Measurements from ENCODE around the gene OCA2.

Gene OCA2

DNA sequence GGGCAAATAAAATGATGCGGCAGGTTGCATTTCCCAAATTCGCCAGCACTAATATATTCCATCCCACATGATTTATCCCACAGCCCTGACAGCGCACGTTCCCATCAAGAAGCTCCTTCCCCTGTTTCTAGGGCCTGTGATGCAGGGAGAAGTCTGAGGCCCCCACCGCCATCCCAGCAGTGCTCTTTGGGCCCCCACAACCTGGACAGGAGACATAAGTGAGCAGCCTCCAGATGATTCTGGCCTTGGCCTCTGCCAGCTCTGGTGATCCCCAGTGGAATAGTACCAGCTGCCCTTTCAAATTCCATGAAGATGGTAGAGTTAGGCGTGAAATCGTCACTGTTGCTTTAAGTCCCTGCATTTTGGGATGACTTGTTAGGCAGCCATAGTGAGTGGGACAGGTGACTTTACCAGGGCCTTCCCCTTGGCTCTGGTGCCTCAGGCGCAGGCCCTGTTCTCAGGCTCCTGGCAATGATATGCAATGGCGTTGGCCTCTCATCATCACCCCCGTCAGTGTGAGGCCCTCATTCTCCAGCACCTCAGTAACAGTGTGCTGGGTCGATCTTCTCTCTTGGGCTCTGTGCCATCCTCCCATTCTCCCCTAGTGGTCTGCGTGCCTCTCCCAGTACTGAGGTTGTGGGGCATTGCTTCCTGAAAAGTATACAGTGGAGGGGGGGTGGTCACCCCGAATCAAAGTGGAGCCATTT is 263.7 kb downstream of the OCA2 start:
- no peak for DNase-seq

DNA sequence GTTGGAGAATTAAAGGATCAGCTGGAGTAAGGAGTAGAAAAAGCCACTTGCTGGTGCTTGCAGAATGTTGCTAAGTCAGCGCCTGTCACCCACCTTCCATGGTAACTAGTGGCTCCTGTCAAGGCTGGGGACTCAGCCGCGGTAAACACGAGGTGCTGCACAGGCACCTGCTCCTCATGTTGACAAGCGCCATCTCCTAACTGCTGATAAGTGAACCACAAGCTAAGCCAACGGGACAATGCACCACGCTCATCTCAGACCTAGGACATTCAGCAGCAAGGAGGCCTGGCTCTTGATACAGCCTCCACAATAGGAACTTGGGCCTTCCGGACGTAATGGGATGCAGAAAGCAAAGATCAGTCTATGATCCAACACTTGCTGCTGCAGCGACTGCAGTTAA is 264.4 kb downstream of the OCA2 start:
- DNase-seq = no peak

DNA sequence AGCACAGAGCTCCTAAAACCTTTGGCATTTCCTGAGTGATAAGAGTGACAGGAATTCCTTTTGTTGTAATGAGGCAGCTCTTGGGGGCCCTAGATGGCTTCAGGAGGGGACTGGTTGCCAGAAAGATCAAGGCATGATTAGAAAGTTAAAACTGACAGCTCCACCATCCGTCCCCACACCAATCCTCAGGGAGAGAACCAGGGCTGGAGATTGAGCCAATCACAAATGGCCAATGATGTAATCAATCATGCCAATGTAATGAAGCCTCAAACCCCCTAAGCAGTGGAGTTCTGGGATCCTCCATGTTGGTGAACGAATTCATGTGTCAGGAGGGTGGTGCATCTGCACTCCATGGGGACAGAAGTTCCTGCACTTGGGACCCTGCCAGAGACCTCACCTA is 265.1 kb downstream of the OCA2 start:
- no peak for DNase-seq

DNA sequence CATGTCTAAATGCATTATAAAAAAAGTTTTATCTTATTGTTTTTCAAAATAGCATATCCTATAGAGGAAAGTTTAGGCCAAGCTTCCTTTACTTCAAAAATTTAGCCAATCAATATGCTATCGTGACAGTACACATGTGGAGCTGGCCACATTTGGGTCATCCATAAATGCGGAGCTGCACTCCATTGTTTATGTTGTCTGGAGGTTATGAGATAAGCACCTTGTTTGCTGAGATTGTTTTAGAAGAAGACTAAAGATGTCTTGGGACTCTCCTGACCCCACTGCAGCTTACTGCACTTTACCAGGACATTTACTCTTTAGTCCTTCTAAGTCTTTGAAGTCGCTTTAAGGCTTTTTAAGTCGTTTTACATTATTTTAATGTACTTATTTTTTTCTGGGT is 265.9 kb downstream of the OCA2 start:
- no peak for DNase-seq

DNA sequence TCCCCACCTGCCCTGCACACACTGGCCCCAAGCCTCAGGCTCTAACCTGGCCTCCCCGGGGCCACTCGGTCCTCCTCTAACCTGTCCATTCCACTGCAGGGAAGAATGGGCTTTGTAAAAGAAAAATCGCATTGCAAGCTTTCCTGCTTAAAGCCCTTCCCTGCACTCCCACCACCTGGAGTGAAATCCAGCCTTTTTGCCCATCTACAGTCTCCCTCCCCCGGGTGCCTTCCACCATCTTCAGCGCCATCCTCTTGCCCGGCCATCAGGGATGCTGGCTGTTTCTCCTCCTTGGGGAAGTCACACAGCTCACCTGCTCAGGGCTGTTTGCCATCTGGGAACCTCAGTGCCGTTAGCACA is 266.9 kb downstream of the OCA2 start:
- DNase-seq = no peak

DNA sequence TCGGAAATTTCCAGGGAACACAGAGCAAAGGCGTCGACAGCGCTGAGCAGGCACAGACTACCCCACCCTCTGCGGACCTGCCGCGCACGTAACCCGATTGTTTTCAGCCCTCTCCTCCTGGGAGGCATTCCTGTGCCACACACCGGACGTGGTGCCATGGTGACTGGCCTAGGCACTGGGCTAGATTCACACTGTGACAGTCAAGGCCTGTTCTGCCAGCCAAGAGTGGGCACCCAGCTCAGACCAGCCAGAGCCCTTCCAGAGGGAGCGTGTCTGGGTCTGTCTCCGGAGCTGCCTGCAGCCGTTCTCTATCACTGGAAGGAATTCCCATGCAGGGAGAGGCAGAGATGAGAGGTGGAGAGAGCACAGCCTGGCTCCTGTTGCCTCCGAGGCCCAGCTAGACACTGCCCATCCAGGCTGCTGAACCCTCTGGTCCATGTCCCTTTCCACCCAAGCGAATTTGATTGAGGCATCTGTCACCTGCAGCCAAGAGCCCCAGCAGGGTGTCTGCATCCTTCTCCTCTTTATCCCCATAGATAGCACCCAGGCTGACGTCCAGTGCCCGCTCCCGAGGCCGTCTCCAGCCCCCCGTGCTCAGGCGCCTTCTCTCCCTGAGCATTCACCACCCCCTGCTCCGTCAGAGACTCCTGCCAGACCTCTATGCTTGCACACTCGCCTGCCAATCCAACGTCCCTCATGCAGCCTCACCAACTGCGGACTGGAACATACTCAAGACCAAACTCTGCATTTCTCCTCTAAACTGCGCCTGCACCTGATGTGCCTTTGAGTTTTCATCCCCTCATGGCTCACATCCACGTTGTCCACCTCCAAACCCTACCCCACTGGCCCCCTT is 267.5 kb downstream of the OCA2 start:
- no peak for DNase-seq

DNA sequence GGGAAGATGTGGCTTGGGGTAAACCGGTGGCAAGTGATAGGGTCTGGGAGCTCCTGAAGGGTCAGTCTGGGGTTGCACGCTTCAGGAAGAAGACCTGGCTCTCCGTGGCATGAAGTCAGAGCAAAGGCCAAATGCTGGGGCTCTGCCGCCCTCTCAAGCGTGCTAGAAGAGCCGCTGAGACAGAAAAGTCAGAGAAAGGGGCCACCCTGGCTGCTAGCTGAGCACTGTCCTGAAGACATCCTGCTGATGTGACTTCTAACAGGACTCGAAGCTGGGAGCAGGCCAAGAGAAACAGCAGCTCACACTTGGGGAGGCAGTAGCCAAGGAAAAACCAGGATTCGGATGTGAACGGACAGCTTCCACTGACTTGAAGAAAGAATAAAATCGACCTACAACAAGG is 270.4 kb downstream of the OCA2 start:
- no peak for DNase-seq

DNA sequence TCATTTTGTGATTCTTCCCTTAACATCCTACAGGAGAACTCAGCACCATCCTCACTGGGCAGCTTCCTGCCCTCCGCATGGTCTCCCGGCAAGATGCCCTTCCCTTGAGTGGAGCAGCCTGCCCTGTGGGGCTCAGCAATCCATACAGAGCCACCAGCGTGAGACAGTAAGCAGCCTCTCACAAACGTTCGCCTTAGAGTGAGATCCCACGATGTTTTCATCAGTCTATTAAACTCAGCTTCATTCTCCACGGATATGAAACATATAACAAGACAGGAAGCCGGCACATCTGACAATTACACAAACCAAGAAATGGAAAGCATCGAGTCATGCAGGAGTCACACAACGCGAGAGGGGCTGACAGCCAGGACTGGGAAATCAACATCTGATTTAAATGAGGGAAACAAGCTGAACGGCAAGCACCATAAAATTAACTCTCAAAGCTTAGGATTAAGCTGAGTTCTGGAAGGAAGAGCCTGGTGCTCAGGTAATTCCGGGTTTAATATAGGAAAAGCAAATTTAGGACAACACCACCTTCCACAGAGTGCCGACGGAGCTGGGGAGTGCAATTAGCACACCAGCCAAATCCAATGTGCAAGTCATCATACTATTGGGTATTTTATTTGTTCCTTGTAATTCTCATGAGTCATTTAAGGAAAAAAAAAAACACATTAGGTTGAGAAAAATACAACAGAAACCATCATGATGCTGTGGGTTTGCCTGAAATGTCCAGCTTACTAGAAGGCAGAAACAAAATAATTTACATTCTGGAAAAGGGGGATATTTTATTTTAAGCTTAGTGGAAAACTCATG is 272.0 kb downstream of the OCA2 start:
- DNase-seq = peak; percentile 43

DNA sequence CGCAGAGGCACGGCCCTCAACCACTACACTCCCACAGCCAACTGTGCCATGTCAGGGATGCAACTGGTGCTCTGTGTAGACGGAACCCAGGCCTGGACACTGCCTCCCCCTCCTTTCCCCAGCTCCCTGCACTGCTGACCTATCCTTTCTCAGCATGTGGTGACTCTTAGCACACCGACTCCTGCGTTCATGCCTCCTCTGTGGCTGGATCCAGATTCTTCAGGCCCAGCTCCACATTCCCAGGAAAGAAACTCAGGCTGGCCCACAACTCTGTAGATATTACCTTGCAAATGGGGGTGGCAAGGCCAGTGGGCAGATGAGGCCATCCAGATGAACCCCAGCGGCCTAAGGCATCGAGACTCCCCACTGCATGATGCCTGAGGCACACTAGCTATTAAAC is 272.7 kb downstream of the OCA2 start:
- no peak for DNase-seq

DNA sequence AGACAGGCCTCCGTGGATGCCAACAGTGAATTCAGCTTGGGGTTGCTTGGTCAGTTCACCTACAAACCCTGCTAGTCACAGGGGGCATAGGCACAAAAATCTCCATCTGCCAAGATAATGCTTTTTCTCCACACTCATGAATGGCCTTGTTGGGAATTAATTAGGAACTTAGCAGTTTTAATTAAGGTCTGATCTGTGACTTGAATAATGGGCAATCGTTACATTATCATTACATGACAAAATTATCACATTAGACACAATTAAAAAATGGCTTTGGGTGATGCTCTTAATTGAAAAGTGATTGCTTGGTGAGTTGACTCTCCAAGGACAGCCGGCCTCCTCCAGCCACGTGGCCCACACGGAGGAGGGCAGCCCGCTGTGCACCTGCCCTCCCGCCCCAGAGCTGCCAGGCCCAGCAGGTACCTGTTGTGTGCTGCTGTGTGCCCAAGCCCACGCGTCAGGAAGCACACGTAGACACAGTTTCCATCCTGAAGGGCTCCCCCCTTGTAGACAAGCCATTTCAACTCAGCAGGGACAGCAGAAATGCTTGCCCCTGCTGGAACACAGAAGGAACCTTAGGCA is 274.2 kb downstream of the OCA2 start:
- no peak for DNase-seq

DNA sequence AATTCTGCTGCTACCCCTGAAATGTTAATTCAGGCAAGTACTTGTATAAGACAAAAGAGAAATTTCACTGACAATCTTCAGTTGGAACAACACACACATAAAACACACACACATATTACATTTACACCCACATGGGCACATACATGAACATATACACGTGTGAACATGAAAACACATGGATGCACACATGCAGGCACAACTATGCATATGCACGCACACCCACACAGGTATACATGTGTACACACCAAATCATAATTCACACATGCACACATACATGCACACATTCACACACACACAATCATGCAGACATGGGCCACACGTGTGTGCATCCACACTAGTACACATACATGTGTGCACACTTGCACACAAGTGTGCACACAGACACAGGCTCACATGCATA is 277.8 kb downstream of the OCA2 start:
- no peak for DNase-seq

DNA sequence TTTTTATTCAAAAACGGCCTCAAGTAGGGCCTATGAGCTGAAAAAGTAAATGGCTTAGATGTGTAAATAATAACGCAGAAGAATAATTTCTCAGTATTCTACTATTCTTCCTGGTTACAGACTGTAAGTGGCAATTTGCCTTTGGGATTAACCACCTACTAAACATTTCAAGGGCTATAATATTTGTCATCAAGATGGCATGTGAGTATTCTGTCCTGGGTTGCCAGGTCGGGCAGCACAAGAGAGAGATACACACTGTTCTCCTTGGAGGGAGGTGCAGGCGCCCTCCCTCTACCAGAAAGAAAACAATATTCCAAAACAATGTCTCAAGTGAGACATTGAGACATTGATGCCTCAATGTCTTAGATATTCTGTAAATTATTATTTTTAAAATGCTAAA is 278.4 kb downstream of the OCA2 start:
- no peak for DNase-seq

DNA sequence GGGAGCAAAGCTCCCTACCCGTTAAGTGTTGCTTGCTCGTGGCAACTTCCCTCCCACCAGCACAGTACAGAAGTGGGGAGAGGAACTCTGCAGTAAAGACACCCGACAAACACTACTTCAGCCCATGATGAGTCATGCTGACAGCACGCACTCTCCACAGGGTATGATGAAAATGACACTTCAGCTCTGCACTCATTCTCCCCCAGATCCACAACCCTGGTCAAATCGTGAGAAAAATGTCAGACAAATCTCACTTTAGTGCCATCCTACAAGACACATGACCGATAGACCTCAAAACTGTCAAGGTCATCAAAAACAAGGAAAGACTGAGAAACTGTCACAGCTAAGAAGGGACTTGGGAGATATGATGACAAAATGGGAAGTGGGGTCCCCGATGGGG is 278.9 kb downstream of the OCA2 start:
- no peak for DNase-seq

DNA sequence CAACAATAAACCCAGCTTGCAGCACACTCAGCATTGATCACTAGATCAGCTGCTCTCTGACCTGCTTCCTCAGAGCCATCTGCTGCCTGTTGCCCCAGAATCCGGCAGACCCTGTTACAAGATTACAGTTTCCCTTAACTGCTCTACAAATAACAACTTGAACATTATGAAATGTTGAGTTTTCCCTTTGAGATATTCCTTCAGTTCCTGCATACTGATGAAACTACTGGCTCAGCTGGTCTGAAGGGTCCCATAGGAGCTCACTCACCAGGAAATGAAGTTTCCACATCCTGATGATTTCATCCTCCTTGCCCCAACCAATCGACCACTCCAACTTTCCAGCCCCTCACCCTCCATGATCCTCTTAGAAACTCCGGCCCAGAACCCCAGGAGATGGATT is 281.9 kb downstream of the OCA2 start:
- no peak for DNase-seq

DNA sequence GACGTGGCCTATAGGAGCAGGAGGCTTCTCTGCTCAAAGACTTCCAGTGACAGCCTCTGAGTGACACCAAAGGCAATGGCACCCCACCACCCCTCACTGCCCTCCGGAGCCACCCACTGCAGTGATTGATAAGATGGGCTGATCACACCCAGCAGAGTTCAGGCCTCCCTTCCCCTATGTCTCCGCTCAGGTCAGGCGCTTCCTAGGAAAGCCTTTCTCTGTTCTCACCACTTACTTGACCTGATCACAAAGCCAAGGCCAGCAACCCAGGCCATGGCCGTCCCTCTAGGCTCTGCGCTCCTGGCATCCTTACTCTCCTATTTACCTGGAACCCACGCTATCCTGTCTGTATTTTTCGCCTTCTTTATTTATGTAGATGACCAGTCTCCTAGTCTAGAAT is 282.3 kb downstream of the OCA2 start:
- DNase-seq = no peak

DNA sequence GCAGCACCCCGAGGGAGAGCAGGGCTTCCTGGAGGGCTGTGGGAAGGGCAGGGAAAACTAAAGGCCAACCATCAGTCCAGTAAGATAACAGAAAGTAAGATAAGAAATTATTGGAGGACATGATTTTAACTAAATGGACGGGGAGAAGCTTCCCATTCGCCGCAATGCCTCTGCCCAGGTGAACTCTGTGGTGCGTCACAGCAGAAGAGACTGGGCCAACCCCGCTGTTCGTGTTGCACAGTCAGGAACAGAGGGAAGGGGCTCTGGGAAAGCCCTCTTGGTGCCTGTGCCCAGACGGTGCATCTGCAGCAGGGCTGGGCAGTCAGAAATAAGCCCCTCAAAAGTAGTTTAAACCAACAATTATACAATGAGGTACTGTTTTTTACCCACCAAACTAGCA is 284.1 kb downstream of the OCA2 start:
- DNase-seq = no peak

DNA sequence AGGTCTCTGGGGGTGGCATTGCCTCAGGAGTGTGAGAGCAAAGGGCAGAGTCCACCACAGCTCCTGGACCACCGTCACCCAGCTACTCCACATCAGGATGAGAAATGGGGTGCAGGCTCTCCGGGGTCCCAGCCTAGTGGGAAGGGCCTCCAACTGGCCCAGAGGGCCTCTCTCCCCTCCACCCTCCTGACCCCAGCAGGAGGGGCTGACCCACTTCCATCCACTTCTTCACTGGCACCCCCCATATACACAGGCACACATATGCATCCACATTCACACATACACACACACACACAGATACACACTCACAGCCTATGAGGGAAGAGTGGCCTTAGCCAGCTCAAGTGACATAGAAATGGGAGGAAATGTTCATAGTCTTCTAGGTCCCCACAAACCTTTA is 286.0 kb downstream of the OCA2 start:
- no peak for DNase-seq

DNA sequence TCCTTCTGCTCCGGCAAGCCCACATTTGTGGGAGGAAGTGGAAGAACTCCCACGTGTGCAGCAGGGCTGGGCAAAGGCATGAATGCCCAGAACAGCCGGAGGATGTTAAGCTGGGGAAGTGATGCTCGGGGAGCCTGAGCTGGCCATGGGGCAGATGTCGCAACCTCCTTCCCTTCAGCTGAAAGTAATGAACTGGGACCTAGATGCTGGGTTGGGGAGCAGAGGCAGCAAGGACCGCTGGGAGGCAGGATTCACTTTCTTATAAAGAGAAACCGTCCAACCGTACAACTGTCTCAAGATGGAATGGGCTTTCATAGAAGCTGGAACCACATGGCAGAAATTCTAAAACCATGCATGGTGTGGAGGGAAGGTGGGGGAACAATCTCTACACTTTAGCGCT is 290.9 kb downstream of the OCA2 start:
- DNase-seq = no peak

DNA sequence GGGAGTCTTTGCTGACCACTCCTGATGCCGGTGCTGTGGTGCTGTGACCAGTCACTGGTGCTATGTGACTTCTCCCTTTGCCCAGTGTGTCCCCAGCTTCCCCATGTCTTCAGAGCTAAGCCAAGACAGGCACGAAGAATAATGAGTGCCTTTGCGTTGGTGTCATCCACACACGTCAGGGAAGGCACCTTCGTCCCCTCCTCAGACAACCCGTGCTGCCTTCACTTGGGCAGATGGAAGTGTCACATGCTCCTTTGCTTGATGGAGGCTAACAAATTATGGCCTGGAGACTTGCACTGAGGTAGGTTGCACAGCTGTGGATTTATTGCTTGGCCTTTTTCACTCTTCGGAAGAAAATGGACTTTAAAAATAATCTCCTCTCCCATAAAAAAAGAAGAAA is 291.8 kb downstream of the OCA2 start:
- DNase-seq = no peak

DNA sequence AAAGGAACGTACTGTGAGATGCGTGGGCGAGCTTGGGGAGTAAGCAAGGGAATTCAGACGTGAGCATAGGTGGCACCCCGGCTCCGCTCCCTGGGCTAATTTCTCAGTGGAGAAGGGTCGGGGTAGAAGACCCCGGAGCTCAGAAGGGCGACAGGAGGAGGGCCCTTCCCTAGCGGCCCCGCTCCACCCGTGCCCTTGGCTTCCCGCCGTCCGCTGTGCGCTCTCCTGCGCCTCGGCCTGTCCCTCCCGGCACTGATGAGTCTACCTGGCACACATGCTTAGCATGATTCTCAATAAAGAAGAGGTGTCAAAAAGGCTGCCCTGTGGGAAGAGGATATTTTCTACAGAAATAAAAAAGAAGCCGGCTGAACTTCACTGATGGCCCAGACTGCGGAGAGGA is 292.7 kb downstream of the OCA2 start:
- DNase-seq = no peak

DNA sequence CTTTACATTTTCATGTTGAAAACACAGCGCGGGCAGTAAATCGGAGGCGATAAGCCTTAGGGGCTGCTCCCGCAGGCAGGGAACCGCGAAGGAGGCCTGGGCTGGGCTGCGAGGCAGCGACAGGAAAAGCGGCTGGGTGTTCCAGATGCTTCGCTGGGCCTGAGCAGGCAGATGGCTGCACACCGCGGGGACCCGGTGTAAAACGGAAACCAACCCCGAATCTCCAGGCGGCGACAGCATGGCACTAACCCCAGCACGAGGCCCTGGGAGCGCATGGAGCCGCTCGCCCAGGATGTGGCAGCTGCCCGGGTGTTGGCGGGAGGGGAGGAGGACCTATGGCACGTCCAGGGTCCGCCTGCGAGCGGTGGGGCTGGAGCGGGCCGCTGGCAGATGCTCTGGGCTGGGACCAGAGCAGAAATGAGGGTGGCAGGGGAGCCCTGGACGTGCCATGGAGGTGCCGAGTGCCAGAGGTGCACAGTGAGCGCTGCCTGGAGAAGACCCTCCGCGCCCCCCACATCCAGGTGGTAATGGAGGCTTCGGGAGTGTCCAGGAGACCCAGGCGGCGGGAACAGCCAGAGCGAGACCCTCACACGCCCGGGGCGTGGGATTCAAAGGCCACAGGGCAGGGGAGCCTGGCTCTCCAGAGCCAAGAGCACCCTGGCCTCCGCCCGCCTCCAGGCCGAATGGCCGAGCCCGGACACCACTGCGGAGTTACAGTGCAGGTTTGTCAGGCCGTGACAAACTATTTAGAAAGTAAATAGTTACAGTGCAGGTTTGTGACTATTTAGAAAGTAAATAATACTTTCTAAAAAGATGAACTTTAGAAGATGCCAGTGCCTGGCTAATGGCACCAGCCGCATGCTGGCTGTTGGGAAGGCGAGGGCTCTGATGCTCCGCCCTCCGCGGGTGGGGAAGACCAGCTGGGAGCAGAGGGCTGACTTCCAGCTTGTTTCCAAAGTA is 293.6 kb downstream of the OCA2 start:
- no peak for DNase-seq

DNA sequence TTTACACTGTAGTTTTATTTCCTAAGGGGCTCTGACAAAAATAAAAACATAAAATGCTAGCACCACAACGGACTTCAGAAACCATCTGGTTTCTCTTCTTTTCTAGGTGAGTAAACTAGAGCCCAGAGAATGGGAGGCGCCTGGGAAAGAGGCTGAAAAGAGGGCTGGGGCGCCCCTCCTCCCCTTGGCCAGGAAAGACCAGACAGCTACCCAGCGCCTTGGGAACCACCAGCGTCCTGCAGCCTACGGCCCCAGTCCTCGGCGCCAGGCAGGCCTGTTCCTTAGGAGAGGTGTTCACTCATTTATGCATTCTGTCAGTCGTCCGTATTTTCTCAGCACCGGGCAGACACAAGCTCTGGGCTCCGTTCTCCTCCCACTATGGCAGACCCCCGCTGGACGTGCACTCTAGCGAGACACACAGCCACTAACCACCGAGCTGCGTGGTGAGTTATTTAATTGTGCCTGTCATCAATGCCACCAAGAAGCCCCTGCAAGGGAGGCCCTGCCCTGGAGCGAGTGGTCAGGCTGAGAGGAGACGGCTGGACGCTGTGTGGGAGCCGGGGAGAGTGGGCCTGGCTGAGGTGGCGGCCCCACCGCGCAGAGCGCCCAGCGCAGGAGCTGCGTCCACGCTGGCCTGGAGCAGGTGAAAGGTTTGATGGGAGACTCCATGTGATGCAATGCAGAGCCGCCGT is 294.4 kb downstream of the OCA2 start:
- no peak for DNase-seq

All from retina (tissue), 1 donor.